RWPE2 (cell line): ENCODE measurements around the gene PDE3B.
"Not testable (repeated sequence)": the region's sequence is repeated elsewhere in the genome, so short reads cannot be mapped to it uniquely, and the experiment has no call there.

Experiments used
- ATAC-seq: fragments of 200-7000 bp; cut with Tn5 transposase; 3 replicates; pipeline ENCODE4 v1.9.1; 2021; ENCODE audit warnings: low read depth
- DNase-seq: peaks from one replicate; pipeline ENCODE4 v3.0.0-alpha.2; 2020; ENCODE audit warnings: low spot score
- H3K27ac ChIP-seq: fragments of 450-650 bp; 2 replicates; pipeline ENCODE4 v1.5.1; 2017; ENCODE audit warnings: mild to moderate bottlenecking; ENCODE audit not compliant: poor library complexity, severe bottlenecking
- H3K27me3 ChIP-seq: fragments of 250-450 bp; sonication (Bioruptor Pico); 2 replicates; pipeline ENCODE4 v1.5.1; 2021; ENCODE audit warnings: mild to moderate bottlenecking, moderate library complexity; ENCODE audit not compliant: insufficient read depth, poor library complexity, severe bottlenecking
- H3K36me3 ChIP-seq: fragments of 250-450 bp; sonication (Bioruptor Pico); 2 replicates; pipeline ENCODE4 v1.5.1; 2020; ENCODE audit warnings: low read depth, mild to moderate bottlenecking, moderate library complexity
- H3K4me1 ChIP-seq: fragments of 250-450 bp; sonication (Bioruptor Pico); 2 replicates; pipeline ENCODE4 v1.5.1; 2021; ENCODE audit warnings: mild to moderate bottlenecking, moderate library complexity; ENCODE audit not compliant: insufficient read depth, poor library complexity, severe bottlenecking
- H3K4me3 ChIP-seq: fragments of 250-450 bp; sonication (Bioruptor Pico); 2 replicates; pipeline ENCODE4 v1.5.1; 2021; ENCODE audit warnings: mild to moderate bottlenecking, moderate library complexity; ENCODE audit not compliant: severe bottlenecking
- H3K9me3 ChIP-seq: fragments of 250-450 bp; sonication (Bioruptor Pico); 2 replicates; pipeline ENCODE4 v1.5.1; 2021; ENCODE audit warnings: mild to moderate bottlenecking, moderate library complexity; ENCODE audit not compliant: severe bottlenecking
- CTCF ChIP-seq: fragments of 450-650 bp; IDR thresholded peaks from one replicate; pipeline ENCODE4 v1.5.1; 2017; ENCODE audit warnings: mild to moderate bottlenecking, moderate library complexity; ENCODE audit not compliant: poor library complexity, severe bottlenecking

PDE3B gene

GRCh38 chr11:14722496-14722895 lies 78.9 kb downstream of the PDE3B start:
- TF ChIP-seq CTCF = no peak
- no peaks in the 10 kb centered on the region for H3K4me1 ChIP-seq
- no peak for DNase-seq
- H3K27ac ChIP-seq = no peak overlapping the region
- ATAC-seq = no peak
- H3K27me3 ChIP-seq = no peaks in the 10 kb centered on the region
- no peaks in the 10 kb centered on the region for H3K36me3 ChIP-seq
- H3K4me3 ChIP-seq = no peak overlapping the region
- H3K9me3 ChIP-seq = no peaks in the 10 kb centered on the region

- no peak for DNase-seq
- TF ChIP-seq CTCF = no peak
- H3K27ac ChIP-seq = no peak overlapping the region
- H3K4me1 ChIP-seq = no peaks in the 10 kb centered on the region
- no peak for ATAC-seq
- no peaks in the 10 kb centered on the region for H3K9me3 ChIP-seq
- no peaks in the 10 kb centered on the region for H3K36me3 ChIP-seq
- no peak overlapping the region for H3K4me3 ChIP-seq
- H3K27me3 ChIP-seq = peaks cover 3% of the 10 kb centered on the region
These were observed 81.5 kb downstream of the PDE3B start for GRCh38 chr11:14725150-14725549.

DNA sequence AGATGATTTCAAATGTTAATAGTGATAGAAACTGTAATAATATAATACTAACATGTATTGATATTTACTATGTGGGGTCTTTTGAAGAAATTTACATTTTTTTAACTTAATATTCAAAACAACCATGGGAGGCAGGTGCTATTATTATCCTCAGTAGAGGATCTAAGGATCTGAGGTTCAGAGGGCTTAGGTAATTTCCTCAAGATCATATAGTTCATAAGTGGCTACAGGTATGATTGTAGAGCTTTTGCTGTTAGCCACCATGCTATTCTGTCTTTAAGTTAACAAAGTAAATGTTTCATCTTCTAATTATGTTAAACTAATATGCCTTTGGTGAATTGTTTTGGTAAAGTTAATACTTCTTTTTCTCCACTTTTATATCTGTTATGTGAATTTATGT lies 83.6 kb downstream of the PDE3B start:
- Histone ChIP-seq H3K36me3 (no peaks in the 10 kb centered on the region), H3K27ac (no peak overlapping the region), H3K4me3 (no peak overlapping the region), H3K27me3 (peaks cover 3% of the 10 kb centered on the region), H3K4me1 (no peaks in the 10 kb centered on the region), H3K9me3 (no peaks in the 10 kb centered on the region)
- TF ChIP-seq CTCF = no peak
- no peak for DNase-seq
- no peak for ATAC-seq

- Histone ChIP-seq H3K4me1 (no peaks in the 10 kb centered on the region), H3K36me3 (no peaks in the 10 kb centered on the region), H3K27ac (no peak overlapping the region), H3K4me3 (no peak overlapping the region), H3K27me3 (peaks cover 3% of the 10 kb centered on the region), H3K9me3 (no peaks in the 10 kb centered on the region)
- DNase-seq = no peak
- no peak for ATAC-seq
- no peak for TF ChIP-seq CTCF
These were observed 84.1 kb downstream of the PDE3B start for GRCh38 chr11:14727746-14728145.

- not testable (repeated sequence) for H3K36me3 ChIP-seq, ATAC-seq, H3K27ac ChIP-seq, DNase-seq, H3K9me3 ChIP-seq, H3K4me1 ChIP-seq, H3K27me3 ChIP-seq, H3K4me3 ChIP-seq
These were observed 96.9 kb downstream of the PDE3B start for GRCh38 chr11:14740539-14740938.

GRCh38 chr11:14741195-14741594 lies 97.6 kb downstream of the PDE3B start:
- ATAC-seq = no peak
- H3K27ac ChIP-seq = no peak overlapping the region
- no peak overlapping the region for H3K4me3 ChIP-seq
- H3K4me1 ChIP-seq = no peaks in the 10 kb centered on the region
- DNase-seq = no peak
- no peaks in the 10 kb centered on the region for H3K27me3 ChIP-seq
- no peaks in the 10 kb centered on the region for H3K36me3 ChIP-seq
- no peaks in the 10 kb centered on the region for H3K9me3 ChIP-seq
- TF ChIP-seq CTCF = no peak
